Esophagus squamous epithelium (tissue), 5 donors: ENCODE results near the gene CTDSPL2. TPM values are rescaled to one million over a fixed set of nuclear protein-coding genes. Genes with fewer than 3 reads are reported as not detected.

ENCODE experiments used
- DNase-seq: peaks from one replicate; lab custom pipeline; 2025; lab: John Stamatoyannopoulos, UW
- H3K27ac ChIP-seq, 4 donors: fragments of 200-600 bp; sonication (generic); one replicate each; pipeline ENCODE4 v1.5.1; 2016 to 2019; ENCODE audit warnings: mild to moderate bottlenecking in 1 of 4
- H3K27me3 ChIP-seq, 4 donors: fragments of 200-600 bp; sonication (generic); 1 replicate in 3 of 4; 2 replicates in 1 of 4; pipeline versions ENCODE4 v1.5.1 to v1.6.0; 2017 to 2021; ENCODE audit warnings: antibody characterized with exemption in 1 of 4
- H3K36me3 ChIP-seq, 3 donors: fragments of 200-600 bp; sonication (generic); one replicate each; pipeline ENCODE4 v1.5.1; 2016 to 2019
- H3K4me1 ChIP-seq, 3 donors: fragments of 200-600 bp; sonication (generic); one replicate each; pipeline ENCODE4 v1.5.1; 2017 to 2019
- H3K4me3 ChIP-seq, 4 donors: fragments of 200-600 bp; sonication (generic); 1 replicate in 3 of 4; 2 replicates in 1 of 4; pipeline ENCODE4 v1.5.1; 2016 to 2019; ENCODE audit warnings: mild to moderate bottlenecking in 2 of 4, moderate library complexity in 1 of 4
- H3K9me3 ChIP-seq, 3 donors: fragments of 200-600 bp; sonication (generic); one replicate each; pipeline ENCODE4 v1.5.1; 2016 to 2019
- POLR2A ChIP-seq, 4 donors: fragments of 450-650 bp; IDR thresholded peaks; one replicate each; pipeline ENCODE4 v1.6.1; 2017; ENCODE audit warnings: antibody characterized with exemption in 4 of 4, mild to moderate bottlenecking in 4 of 4, moderate library complexity in 3 of 4
- WGBS, 2 donors: methylation state at CpG; one replicate each; pipeline ENCODE4 v1.1.5; 2018; 5-methylcytosine and 5-hydroxymethylcytosine counted together
- intact Hi-C: fragments of 100-400 bp; cut with DNase I; formaldehyde crosslinking; loops from one replicate; pipeline ENCODE4 v1.15.0; 2022
- total RNA-seq, 4 donors: library from RNA; depleted of rRNA; stranded (reverse); fragments of >200 nt; gene quantifications; one replicate each; pipeline ENCODE4 v1.1.0, GENCODE V29; 2016
- TF ChIP-seq, protein P1 (sequence below), 6 experiments: fragments of 450-650 bp in 4 of 6; fragments of 200-600 bp in 2 of 6; sonication (generic) in 2 of 6; IDR thresholded peaks; one replicate each; pipeline ENCODE4 v1.5.1; 2016 to 2019; ENCODE audit warnings: antibody characterized with exemption in 6 of 6, mild to moderate bottlenecking in 4 of 6, moderate library complexity in 4 of 6
- donor health status: DM: yes; HTN: yes; CAD: no.

CTDSPL2 gene
- total RNA-seq, 4 donors from 2014 or later = 23.4 to 43.9 (median 27.0) TPM

DNA sequence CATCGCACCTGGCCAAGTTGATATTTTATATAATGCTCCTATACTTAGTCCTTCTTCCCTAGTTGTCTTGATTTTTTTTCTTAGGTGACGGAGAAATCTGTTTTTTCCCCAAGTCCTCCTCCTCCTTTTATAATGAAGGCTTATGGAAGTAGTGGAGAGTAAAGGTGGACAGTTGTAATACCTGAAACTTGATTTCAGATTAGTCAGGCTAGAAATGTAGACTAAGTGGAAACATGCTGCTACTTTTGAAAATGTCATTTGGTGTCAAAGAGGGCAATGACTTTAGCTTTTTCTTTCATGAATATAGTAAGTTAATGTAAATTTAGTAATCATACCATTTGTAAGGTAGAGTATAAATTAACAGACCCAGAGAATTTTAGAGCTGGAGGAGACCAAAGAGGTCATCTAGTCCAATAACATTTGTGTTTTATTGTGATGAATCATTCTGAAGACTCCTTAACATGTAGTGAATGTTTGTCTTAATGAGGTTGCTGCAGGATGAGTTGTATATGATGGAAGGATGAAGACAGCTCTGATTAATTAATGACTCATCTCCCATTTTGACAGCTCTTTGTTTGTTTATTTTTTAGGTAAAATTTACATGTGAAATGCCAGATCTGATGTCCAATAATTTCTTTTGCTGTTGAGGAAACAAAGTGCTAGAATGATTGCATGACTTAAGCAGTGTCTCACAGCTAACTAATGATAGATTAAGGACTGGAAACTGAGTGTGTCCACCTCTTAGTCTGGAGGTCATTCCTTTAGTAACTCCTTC, 8.7 kb downstream of the CTDSPL2 start:
- H3K4me1 ChIP-seq = peaks cover 0 to 29% (median 0%) of the 10 kb centered on the region in 3 donors
- no peak overlapping the region for H3K27ac ChIP-seq
- no peak for DNase-seq
- H3K9me3 ChIP-seq = no peaks in the 10 kb centered on the region
- TF ChIP-seq, protein P1, sequence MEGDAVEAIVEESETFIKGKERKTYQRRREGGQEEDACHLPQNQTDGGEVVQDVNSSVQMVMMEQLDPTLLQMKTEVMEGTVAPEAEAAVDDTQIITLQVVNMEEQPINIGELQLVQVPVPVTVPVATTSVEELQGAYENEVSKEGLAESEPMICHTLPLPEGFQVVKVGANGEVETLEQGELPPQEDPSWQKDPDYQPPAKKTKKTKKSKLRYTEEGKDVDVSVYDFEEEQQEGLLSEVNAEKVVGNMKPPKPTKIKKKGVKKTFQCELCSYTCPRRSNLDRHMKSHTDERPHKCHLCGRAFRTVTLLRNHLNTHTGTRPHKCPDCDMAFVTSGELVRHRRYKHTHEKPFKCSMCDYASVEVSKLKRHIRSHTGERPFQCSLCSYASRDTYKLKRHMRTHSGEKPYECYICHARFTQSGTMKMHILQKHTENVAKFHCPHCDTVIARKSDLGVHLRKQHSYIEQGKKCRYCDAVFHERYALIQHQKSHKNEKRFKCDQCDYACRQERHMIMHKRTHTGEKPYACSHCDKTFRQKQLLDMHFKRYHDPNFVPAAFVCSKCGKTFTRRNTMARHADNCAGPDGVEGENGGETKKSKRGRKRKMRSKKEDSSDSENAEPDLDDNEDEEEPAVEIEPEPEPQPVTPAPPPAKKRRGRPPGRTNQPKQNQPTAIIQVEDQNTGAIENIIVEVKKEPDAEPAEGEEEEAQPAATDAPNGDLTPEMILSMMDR (IDR thresholded peaks at IDR 0.05) = no peak
- no peak for TF ChIP-seq POLR2A (IDR thresholded peaks at IDR 0.05)
- intact Hi-C loops = no loop called here
- no peaks in the 10 kb centered on the region for H3K27me3 ChIP-seq
- H3K4me3 ChIP-seq = no peak overlapping the region
- H3K36me3 ChIP-seq = peaks cover 0 to 30% (median 0%) of the 10 kb centered on the region in 3 donors
- 94 to 100% methylated on average over 2 of the region's 2 CpGs for WGBS, 2 donors

GRCh38 chr15:44438402-44438801, 11.0 kb downstream of the CTDSPL2 start:
- intact Hi-C loops = no loop called here
- H3K27me3 ChIP-seq = no peaks in the 10 kb centered on the region
- TF ChIP-seq, protein P1 (IDR thresholded peaks at IDR 0.05) = no peak
- TF ChIP-seq POLR2A (IDR thresholded peaks at IDR 0.05) = no peak
- no peak overlapping the region for H3K27ac ChIP-seq
- peaks cover 0 to 11% (median 0%) of the 10 kb centered on the region in 3 donors for H3K36me3 ChIP-seq
- 73 to 84% methylated on average over 3 of the region's 3 CpGs for whole genome bisulfite sequencing, 2 donors
- no peak for DNase-seq
- no peak overlapping the region for H3K4me3 ChIP-seq
- H3K9me3 ChIP-seq = no peaks in the 10 kb centered on the region
- H3K4me1 ChIP-seq = peaks cover 0 to 34% (median 0%) of the 10 kb centered on the region in 3 donors

DNA sequence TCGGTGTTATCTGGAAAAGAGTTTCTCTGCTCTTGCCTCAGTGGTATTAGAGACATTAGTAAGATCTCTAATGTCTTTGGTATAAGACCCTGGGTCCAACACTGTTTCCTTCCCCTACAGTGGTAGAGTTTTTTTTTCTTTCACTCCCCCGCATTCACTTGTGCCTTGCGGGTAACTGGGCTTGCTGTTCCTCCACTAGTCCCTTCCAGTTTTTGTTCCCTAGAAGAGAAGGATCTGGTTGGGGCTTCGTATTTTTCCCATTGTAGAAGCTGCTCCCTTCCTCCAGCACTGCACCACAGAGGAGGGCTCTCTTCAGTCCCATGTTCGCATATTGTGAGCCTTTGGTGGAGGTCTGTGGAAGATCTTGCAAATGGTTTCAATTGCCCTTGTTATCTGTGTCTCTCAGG, 13.7 kb downstream of the CTDSPL2 start:
- intact Hi-C loops = no loop called here
- 83 to 87% methylated on average over 5 of the region's 5 CpGs for WGBS, 2 donors
- no peak for DNase-seq
- no peaks in the 10 kb centered on the region for H3K9me3 ChIP-seq
- peaks cover 0 to 7% (median 0%) of the 10 kb centered on the region in 3 donors for H3K36me3 ChIP-seq
- no peaks in the 10 kb centered on the region for H3K27me3 ChIP-seq
- TF ChIP-seq, protein P1 (IDR thresholded peaks at IDR 0.05) = no peak
- TF ChIP-seq POLR2A (IDR thresholded peaks at IDR 0.05) = no peak
- H3K4me3 ChIP-seq = no peak overlapping the region
- no peak overlapping the region for H3K27ac ChIP-seq
- H3K4me1 ChIP-seq = peaks cover 0 to 29% (median 0%) of the 10 kb centered on the region in 3 donors

- Histone ChIP-seq H3K27me3 (no peaks in the 10 kb centered on the region), H3K4me3 (no peak overlapping the region), H3K27ac (no peak overlapping the region), H3K9me3 (no peaks in the 10 kb centered on the region), H3K36me3 (peaks cover 0 to 19% (median 0%) of the 10 kb centered on the region in 3 donors), H3K4me1 (peaks cover 0 to 17% (median 0%) of the 10 kb centered on the region in 3 donors)
- 91 to 92% methylated on average over 3 of the region's 3 CpGs for WGBS, 2 donors
- no peak for DNase-seq
- TF ChIP-seq, protein P1 (IDR thresholded peaks at IDR 0.05) = no peak
- TF ChIP-seq POLR2A (IDR thresholded peaks at IDR 0.05) = no peak
- intact Hi-C loops = no loop called here
Measured at GRCh38 chr15:44443515-44443914, 16.1 kb downstream of the CTDSPL2 start.

- H3K27me3 ChIP-seq = no peaks in the 10 kb centered on the region
- H3K27ac ChIP-seq = no peak overlapping the region
- TF ChIP-seq, protein P1 (IDR thresholded peaks at IDR 0.05) = no peak
- TF ChIP-seq POLR2A (IDR thresholded peaks at IDR 0.05) = no peak
- no peaks in the 10 kb centered on the region for H3K4me1 ChIP-seq
- peaks cover 0 to 21% (median 0%) of the 10 kb centered on the region in 3 donors for H3K36me3 ChIP-seq
- DNase-seq = no peak
- H3K4me3 ChIP-seq = no peak overlapping the region
- no peaks in the 10 kb centered on the region for H3K9me3 ChIP-seq
- whole genome bisulfite sequencing, 2 donors = 92 to 100% methylated on average over 3 to 6 of the region's 11 CpGs
- intact Hi-C loops = no loop called here
Measured at GRCh38 chr15:44447772-44448376, 20.4 kb downstream of the CTDSPL2 start.
